ENCODE results near the gene ELP1. TPM values are rescaled to one million over a fixed set of nuclear protein-coding genes. Genes with fewer than 3 reads are reported as not detected.
"Not testable (repeated sequence)": the region's sequence is repeated elsewhere in the genome, so short reads cannot be mapped to it uniquely, and the experiment has no call there.

The ELP1 gene
- total RNA-seq, 1 donor: 14.1 TPM

- no peaks in the 10 kb centered on the region for H3K4me1 ChIP-seq (ENCODE audit: insufficient read depth, low read length)
- no peak within 1 kb of the TSS for H3K4me3 ChIP-seq (ENCODE audit: low read length)
- no peaks in the 10 kb centered on the region for H3K9me3 ChIP-seq (ENCODE audit: low read depth, low read length)
- no peaks in the 10 kb centered on the region for H3K27me3 ChIP-seq (ENCODE audit: insufficient read depth, low read length)
These were observed 78.0 kb downstream of the ELP1 start, which contains the start of gene ACTL7B for GRCh38 chr9:108855888-108856287. Gene ACTL7B, minus strand, starts transcription at chr9:108855986. Its CDS starts 56 bp downstream, at chr9:108855930.

- Histone ChIP-seq H3K4me3 (ENCODE audit: low read length) (no peak overlapping the region), H3K4me1 (ENCODE audit: insufficient read depth, low read length) (no peaks in the 10 kb centered on the region), H3K27me3 (ENCODE audit: insufficient read depth, low read length) (no peaks in the 10 kb centered on the region), H3K9me3 (ENCODE audit: low read depth, low read length) (no peaks in the 10 kb centered on the region)
These were observed 78.4 kb downstream of the ELP1 start for GRCh38 chr9:108855529-108855886.

- H3K27me3 ChIP-seq (ENCODE audit: insufficient read depth, low read length): no peaks in the 10 kb centered on the region
- H3K4me3 ChIP-seq (ENCODE audit: low read length): no peak overlapping the region
- H3K9me3 ChIP-seq (ENCODE audit: low read depth, low read length): no peaks in the 10 kb centered on the region
- H3K4me1 ChIP-seq (ENCODE audit: insufficient read depth, low read length): no peaks in the 10 kb centered on the region
These were observed 79.0 kb downstream of the ELP1 start for GRCh38 chr9:108854641-108855528.

GRCh38 chr9:108854094-108854493, 79.8 kb downstream of the ELP1 start:
- Histone ChIP-seq H3K4me3 (ENCODE audit: low read length) (no peak overlapping the region), H3K9me3 (ENCODE audit: low read depth, low read length) (no peaks in the 10 kb centered on the region)

GRCh38 chr9:108852079-108852478, 81.8 kb downstream of the ELP1 start:
- no peaks in the 10 kb centered on the region for H3K9me3 ChIP-seq (ENCODE audit: low read depth, low read length)
- H3K4me3 ChIP-seq (ENCODE audit: low read length): no peak overlapping the region
- no peaks in the 10 kb centered on the region for H3K27me3 ChIP-seq (ENCODE audit: insufficient read depth, low read length)
- H3K4me1 ChIP-seq (ENCODE audit: insufficient read depth, low read length): no peaks in the 10 kb centered on the region

More at GRCh38 chr9:108854094-108854493, 79.8 kb downstream of the ELP1 start:
- Histone ChIP-seq H3K27me3 (ENCODE audit: insufficient read depth, low read length) (no peaks in the 10 kb centered on the region), H3K4me1 (ENCODE audit: insufficient read depth, low read length) (no peaks in the 10 kb centered on the region)

GRCh38 chr9:108851138-108851537, 82.8 kb downstream of the ELP1 start:
- no peaks in the 10 kb centered on the region for H3K27me3 ChIP-seq (ENCODE audit: insufficient read depth, low read length)
- no peaks in the 10 kb centered on the region for H3K9me3 ChIP-seq (ENCODE audit: low read depth, low read length)
- no peak overlapping the region for H3K4me3 ChIP-seq (ENCODE audit: low read length)
- H3K4me1 ChIP-seq (ENCODE audit: insufficient read depth, low read length): peaks cover 4% of the 10 kb centered on the region

- peaks cover 7% of the 10 kb centered on the region for H3K4me1 ChIP-seq (ENCODE audit: insufficient read depth, low read length)
- no peaks in the 10 kb centered on the region for H3K27me3 ChIP-seq (ENCODE audit: insufficient read depth, low read length)
- no peak overlapping the region for H3K4me3 ChIP-seq (ENCODE audit: low read length)
- H3K9me3 ChIP-seq (ENCODE audit: low read depth, low read length): no peaks in the 10 kb centered on the region
These were observed 83.5 kb downstream of the ELP1 start for GRCh38 chr9:108850293-108850897.

- not testable (repeated sequence) for H3K4me1 ChIP-seq (ENCODE audit: insufficient read depth, low read length); H3K4me3 ChIP-seq (ENCODE audit: low read length); H3K27me3 ChIP-seq (ENCODE audit: insufficient read depth, low read length)
These were observed 85.6 kb downstream of the ELP1 start for GRCh38 chr9:108848296-108848695.

GRCh38 chr9:108845947-108846346, 88.0 kb downstream of the ELP1 start:
- no peaks in the 10 kb centered on the region for H3K9me3 ChIP-seq (ENCODE audit: low read depth, low read length)
- no peaks in the 10 kb centered on the region for H3K27me3 ChIP-seq (ENCODE audit: insufficient read depth, low read length)
- peaks cover 20% of the 10 kb centered on the region for H3K4me1 ChIP-seq (ENCODE audit: insufficient read depth, low read length)
- no peak overlapping the region for H3K4me3 ChIP-seq (ENCODE audit: low read length)

More at GRCh38 chr9:108848296-108848695, 85.6 kb downstream of the ELP1 start:
- H3K9me3 ChIP-seq (ENCODE audit: low read depth, low read length): not testable (repeated sequence)

- Histone ChIP-seq H3K4me1 (ENCODE audit: insufficient read depth, low read length) (peaks cover 20% of the 10 kb centered on the region), H3K27me3 (ENCODE audit: insufficient read depth, low read length) (no peaks in the 10 kb centered on the region), H3K9me3 (ENCODE audit: low read depth, low read length) (no peaks in the 10 kb centered on the region), H3K4me3 (ENCODE audit: low read length) (no peak overlapping the region)
These were observed 88.4 kb downstream of the ELP1 start for GRCh38 chr9:108845507-108845906.

GRCh38 chr9:108844856-108845255, 89.1 kb downstream of the ELP1 start:
- peaks cover 20% of the 10 kb centered on the region for H3K4me1 ChIP-seq (ENCODE audit: insufficient read depth, low read length)
- H3K4me3 ChIP-seq (ENCODE audit: low read length): no peak overlapping the region
- H3K9me3 ChIP-seq (ENCODE audit: low read depth, low read length): no peaks in the 10 kb centered on the region
- no peaks in the 10 kb centered on the region for H3K27me3 ChIP-seq (ENCODE audit: insufficient read depth, low read length)

- Histone ChIP-seq H3K9me3 (ENCODE audit: low read depth, low read length) (no peaks in the 10 kb centered on the region), H3K27me3 (ENCODE audit: insufficient read depth, low read length) (no peaks in the 10 kb centered on the region), H3K4me1 (ENCODE audit: insufficient read depth, low read length) (peaks cover 20% of the 10 kb centered on the region), H3K4me3 (ENCODE audit: low read length) (no peak overlapping the region)
These were observed 89.5 kb downstream of the ELP1 start for GRCh38 chr9:108844391-108844790.

GRCh38 chr9:108842610-108843295, 91.2 kb downstream of the ELP1 start:
- Histone ChIP-seq H3K27me3 (ENCODE audit: insufficient read depth, low read length) (no peaks in the 10 kb centered on the region), H3K9me3 (ENCODE audit: low read depth, low read length) (no peaks in the 10 kb centered on the region), H3K4me3 (ENCODE audit: low read length) (peak overlapping the region; percentile 19), H3K4me1 (ENCODE audit: insufficient read depth, low read length) (peaks cover 20% of the 10 kb centered on the region)

GRCh38 chr9:108839561-108839960, 94.4 kb downstream of the ELP1 start:
- peaks cover 33% of the 10 kb centered on the region for H3K4me1 ChIP-seq (ENCODE audit: insufficient read depth, low read length)
- H3K27me3 ChIP-seq (ENCODE audit: insufficient read depth, low read length); H3K9me3 ChIP-seq (ENCODE audit: low read depth, low read length); H3K4me3 ChIP-seq (ENCODE audit: low read length): not testable (repeated sequence)

GRCh38 chr9:108838017-108838416, 95.9 kb downstream of the ELP1 start:
- H3K4me3 ChIP-seq (ENCODE audit: low read length): no peak overlapping the region
- no peaks in the 10 kb centered on the region for H3K9me3 ChIP-seq (ENCODE audit: low read depth, low read length)
- H3K4me1 ChIP-seq (ENCODE audit: insufficient read depth, low read length): peaks cover 32% of the 10 kb centered on the region
- no peaks in the 10 kb centered on the region for H3K27me3 ChIP-seq (ENCODE audit: insufficient read depth, low read length)

Measured in mononuclear cell (primary cell).